CD4-positive, alpha-beta T cell treated with Interferon alpha-2 for 1 hour (primary cell): ENCODE results near the gene SLAMF8.
A peak's percentile ranks its signal among the peaks of the same experiment; 100 is the strongest.

Experiments
- DNase-seq, 2 donors: peaks; one replicate each; pipeline ENCODE4 v3.0.0-alpha.2; 2020 to 2022

SLAMF8 gene

GRCh38 chr1:159826441-159827101 is at the start of gene SLAMF8:
SLAMF8 (plus strand) TSS chr1:159826873; CDS start chr1:159826899, 26 bp downstream.
- peak; percentile 68 to 71 for DNase-seq

DNA sequence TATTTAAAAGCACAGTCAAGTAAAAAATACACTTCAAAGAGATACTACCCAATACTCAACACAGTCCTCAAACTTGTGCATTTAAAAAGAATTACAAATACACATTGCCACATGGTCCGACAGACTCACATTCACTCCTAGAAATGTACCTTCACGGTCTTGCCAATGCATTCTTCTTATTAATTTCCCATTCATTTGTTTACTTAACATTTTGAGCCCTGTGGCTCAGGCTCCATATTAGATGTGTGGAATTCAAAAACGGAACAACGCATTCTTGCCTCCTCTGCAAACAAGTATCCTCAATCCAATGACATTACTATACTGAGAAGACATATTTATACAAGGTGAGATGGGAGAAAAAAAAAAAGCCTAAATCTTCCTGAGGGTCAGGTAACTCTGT is 48.4 kb upstream of the SLAMF8 start:
- DNase-seq, result no peak

GRCh38 chr1:159779403-159779851 is 47.2 kb upstream of the SLAMF8 start:
- no peak for DNase-seq

DNA sequence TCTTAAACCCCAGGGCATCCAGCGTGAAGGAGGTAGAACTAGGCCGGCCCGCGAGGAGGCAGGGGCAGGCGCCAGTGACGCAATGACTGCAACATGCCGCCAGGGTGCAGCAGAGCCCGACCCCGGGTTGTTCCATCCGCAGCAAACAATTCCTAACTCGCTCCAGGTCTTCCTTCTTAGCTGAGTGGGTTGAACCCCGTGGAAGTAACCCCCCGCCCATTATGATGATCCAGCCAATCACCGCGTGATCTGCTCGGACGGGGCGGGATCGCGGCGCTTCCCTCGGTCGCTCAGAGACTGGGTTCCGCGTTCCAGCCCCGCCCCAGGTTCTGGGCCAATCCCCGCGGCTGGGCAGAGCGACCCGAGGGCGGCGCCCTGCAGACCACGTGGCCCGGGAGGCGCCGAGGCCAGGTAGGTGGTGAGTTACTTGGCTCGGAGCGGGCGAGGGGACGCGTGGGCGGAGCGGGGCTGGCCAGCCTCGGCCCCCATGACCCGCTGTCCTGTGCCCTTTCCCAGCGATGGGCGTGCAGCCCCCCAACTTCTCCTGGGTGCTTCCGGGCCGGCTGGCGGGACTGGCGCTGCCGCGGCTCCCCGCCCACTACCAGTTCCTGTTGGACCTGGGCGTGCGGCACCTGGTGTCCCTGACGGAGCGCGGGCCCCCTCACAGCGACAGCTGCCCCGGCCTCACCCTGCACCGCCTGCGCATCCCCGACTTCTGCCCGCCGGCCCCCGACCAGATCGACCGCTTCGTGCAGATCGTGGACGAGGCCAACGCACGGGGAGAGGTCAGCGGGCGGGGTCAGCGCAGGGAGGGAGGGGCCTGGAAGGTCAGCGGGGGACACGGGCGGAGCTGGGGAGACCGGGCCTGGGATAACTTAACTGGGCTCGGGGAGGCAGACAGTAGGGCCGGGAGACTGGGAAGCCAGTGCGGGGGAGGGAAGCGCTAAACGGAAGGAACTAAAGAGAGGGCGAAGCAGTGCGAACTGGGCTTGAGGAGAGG is 45.8 kb upstream of the SLAMF8 start, which contains the start of gene DUSP23:
Gene DUSP23, plus strand, starts transcription at position 380 of the 1,000 bp plus-strand sequence. Its CDS starts 139 bp downstream, at position 519.
- DNase-seq, result peak; percentile 97 to 99

- DNase-seq, result no peak
Measured at GRCh38 chr1:159781992-159782391, 44.7 kb upstream of the SLAMF8 start.

- no peak for DNase-seq
Measured at GRCh38 chr1:159783724-159784123, 42.9 kb upstream of the SLAMF8 start.

- DNase-seq, result no peak
Measured at GRCh38 chr1:159786465-159786864, 40.2 kb upstream of the SLAMF8 start.

GRCh38 chr1:159786966-159787365 is 39.7 kb upstream of the SLAMF8 start:
- no peak for DNase-seq

- peak in 1 of 2 donors; percentile 44 for DNase-seq
Measured at GRCh38 chr1:159790237-159790917, 36.3 kb upstream of the SLAMF8 start.

DNA sequence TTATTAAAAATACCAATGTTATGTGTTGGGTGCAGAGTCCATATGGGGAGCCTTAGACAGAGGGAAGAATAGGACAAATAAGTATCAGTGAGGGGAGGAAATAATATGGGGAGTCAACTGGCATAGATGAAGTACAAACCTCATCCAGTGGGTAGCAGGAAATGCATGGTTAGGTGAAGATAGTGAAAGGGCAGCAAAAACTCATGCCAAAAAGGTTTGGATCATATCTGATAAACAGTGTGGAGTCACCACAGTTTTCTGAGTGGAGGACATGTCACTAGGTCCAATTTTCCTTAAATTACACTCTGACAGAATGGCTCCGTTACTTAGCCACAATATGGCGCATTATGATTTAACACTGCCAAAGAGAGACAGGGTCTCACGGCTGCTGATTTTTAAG is 35.6 kb upstream of the SLAMF8 start:
- no peak for DNase-seq

DNA sequence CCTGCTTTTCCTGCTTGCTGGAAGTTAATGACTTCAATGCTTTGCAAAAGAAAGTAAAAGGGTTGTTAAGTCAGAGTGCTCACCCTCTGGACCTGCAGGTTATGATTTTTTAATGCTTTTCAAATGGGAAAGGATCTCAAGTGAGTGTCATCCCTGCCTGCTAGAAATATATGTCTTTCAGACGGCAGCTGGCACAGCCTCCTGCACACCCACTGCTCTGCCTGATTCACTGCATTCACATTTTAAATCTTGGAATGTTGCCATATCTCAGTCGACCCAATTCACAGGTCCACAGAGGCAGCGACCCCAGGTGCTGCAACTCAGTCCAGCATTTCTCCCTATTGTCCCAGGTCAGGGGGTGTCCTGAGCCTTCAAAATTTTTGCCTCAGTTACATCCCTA is 35.2 kb upstream of the SLAMF8 start:
- no peak for DNase-seq

- DNase-seq, result no peak
Measured at GRCh38 chr1:159795534-159795933, 31.1 kb upstream of the SLAMF8 start.

DNA sequence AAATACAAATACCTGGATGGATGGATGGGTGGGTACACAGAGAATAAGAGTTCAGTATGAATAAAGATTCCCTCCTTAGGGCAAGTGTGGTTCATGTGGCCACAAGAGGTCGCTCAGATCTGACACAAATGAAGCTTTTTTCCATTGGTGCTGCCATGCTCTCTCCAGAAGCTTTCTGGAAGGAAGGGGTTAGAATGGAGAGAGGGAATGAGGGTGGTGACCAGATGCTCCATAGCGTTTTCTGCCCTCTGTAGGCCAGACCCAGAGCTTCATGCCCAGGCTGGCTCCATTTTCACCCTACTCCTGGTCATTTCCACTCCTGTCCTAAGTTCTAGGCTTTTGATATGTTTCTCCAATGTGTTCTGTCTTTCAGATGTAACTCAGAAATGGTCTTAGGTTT is 27.8 kb upstream of the SLAMF8 start:
- DNase-seq, result peak; percentile 55 to 68

- DNase-seq, result no peak
Measured at GRCh38 chr1:159799446-159799985, 27.2 kb upstream of the SLAMF8 start.

DNA sequence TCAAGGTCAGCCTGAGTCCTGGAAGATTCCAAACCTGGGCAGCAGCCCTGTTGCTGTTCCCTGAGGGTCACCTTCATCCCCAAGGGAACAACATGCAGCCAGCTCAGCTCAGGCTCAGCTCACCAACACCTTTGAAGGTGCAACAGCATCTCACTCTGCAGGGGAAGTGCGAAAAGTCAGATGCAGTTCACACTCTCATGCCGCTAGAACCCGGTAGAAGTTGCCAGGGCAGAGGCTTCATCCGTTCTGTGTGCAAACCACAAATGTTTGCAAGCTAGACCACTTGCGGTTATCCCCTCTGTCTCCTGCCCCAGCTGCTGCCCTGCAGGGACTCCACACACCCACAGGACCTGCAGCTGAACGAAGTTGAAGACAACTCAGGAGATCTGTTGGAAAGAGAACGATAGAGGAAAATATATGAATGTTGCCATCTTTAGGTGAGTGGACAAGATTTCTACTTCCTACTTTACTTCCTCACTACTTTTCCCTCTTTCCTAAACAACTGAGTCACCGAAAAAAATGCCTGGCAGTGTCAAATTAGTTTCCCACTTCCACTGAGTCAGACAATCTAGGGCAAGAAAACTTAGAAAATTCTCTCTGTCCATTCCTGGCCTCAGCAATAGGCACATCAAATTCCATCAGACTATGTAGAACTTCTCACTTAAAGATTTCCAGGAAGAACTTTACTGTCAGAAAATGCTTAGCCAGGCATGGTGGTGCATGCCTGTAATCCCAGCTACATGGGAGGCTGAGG is 26.3 kb upstream of the SLAMF8 start:
- DNase-seq, result peak; percentile 40 to 57

GRCh38 chr1:159802111-159802510 is 24.6 kb upstream of the SLAMF8 start, which contains the start of gene FCRL6:
FCRL6 (plus strand) TSS chr1:159802360; CDS start chr1:159802425, 65 bp downstream.
- DNase-seq, result no peak

DNA sequence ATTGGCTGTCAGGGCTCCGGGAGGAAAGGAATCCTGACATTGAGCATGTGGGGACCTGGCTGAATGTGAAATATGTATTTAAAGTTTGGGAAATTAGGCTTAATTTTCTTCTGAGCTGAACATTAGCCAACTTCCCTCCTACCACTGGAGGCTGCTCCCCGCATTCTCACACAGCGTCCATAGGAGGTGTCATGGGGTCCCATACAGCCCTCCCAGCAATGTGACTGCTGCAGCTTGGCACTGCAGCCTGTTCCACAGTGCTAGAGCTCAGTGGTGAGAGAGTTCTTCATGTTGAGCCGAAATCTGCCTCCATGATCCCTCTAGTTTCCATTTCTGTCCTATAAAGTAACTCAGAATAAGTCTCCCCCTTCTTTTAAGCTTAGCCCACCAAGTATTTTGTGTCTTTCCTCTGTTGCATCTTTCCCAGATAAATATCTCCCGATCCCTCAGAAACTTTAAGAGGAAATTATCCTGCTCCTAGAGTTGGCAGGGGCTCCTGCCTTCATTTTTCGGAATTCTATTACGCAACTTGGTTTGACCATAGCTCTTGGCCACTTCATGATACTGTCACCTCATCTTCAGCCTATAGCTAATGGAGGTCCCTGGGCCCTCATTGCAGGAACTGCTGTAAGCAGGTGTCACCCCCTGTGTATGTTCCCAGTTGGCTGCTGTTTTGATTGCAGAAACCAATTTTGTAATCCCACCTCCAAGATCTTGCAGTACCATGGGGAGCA is 22.6 kb upstream of the SLAMF8 start:
- no peak for DNase-seq

DNA sequence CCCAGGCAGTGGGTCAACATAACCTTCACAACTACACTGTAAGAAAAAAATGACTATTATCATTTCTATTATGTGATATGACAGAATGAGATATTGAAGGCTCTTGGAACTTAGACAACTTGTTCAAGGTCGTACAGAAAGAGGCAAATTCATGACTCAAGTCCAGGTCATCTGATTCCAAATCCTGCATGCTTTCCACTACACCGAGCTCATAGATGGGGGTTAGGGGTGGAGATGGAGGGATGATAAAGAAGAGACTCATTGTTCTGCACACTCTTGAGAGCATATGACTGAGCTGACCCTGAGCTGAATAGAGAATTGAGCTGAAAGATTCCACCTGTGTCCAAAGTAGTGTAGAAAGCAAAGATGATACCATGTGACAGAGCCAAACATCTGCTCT is 21.7 kb upstream of the SLAMF8 start:
- DNase-seq, result no peak

- DNase-seq, result no peak
Measured at GRCh38 chr1:159815926-159816325, 10.7 kb upstream of the SLAMF8 start.

DNA sequence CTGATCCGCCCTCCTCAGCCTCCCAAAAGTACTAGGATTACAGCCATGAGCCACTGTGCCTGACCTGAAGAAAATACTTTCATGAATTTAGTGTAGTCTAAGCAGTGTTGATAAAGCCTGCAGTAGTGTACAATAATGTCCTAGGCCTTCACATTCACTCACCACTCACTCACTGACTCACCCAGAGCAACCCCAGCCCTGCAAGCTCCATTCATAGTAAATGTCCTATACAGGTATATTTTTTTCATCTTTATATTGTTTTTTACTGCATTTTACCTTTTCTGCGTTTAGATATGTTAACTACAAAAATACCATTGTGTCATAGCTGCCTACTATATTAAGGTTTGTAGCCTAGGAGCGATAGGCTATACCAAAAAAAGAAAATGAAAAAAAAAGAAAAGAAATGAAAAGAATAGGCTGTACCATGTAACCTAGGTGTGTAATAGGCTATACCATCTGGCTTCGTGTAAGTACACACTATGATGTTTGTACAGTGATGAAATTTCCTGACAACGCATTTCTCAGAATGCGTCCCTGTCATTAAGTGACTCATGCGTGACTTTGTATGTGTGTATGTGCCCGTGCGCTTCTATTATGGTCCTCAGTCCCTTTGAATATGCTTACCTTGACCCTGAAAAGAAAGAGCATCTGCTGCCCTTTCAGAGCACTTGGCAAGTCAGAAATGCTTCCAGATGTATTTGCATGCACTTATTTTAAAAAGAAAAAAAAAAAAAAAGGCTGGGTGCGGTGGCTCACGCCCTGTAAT is 9.2 kb upstream of the SLAMF8 start:
- DNase-seq, result no peak
